ENCODE data around the gene TUBB3.

- no peak for TF ChIP-seq CTCF (IDR thresholded peaks at IDR 0.05)
- no peak for TF ChIP-seq ZBTB21 (CRISPR knock-in tag; IDR thresholded peaks at IDR 0.05; ENCODE audit: borderline replicate concordance)
- TF ChIP-seq ATF2 (CRISPR knock-in tag; IDR thresholded peaks at IDR 0.05; ENCODE audit: borderline replicate concordance, low read depth): no peak
- no peak for TF ChIP-seq NFYB (CRISPR knock-in tag; conservative IDR thresholded peaks at IDR 0.05; ENCODE audit: low read depth)
These were observed 37.8 kb downstream of the TUBB3 start for GRCh38 chr16:89960966-89961365.

Measured in WTC11 (cell line).